BLaER1 treated with 17β-estradiol and CSF1 and Interleukin-3, amounts not matched to agents 10 nM and 100 nM (cell line): ENCODE data around the gene VPS52.

ENCODE experiments used
- H3K27ac ChIP-seq, 11 experiments: shearing (Covaris generic); formaldehyde crosslinking; 2 replicates each; pipeline ENCODE4 v1.8.1; 2022
- H3K27me3 ChIP-seq, 11 experiments: shearing (Covaris generic); formaldehyde crosslinking; 2 replicates each; pipeline ENCODE4 v1.8.1; 2022
- H3K36me3 ChIP-seq, 11 experiments: shearing (Covaris generic); formaldehyde crosslinking; 2 replicates each; pipeline ENCODE4 v1.8.1; 2022
- H3K4me1 ChIP-seq, 10 experiments: shearing (Covaris generic); formaldehyde crosslinking; 2 replicates each; pipeline ENCODE4 v1.8.1; 2022
- H3K4me2 ChIP-seq, 11 experiments: shearing (Covaris generic); formaldehyde crosslinking; 2 replicates each; pipeline ENCODE4 v1.8.1; 2022
- H3K4me3 ChIP-seq, 10 experiments: shearing (Covaris generic); formaldehyde crosslinking; 2 replicates each; pipeline ENCODE4 v1.8.1; 2022
- H3K9ac ChIP-seq, 11 experiments: shearing (Covaris generic); formaldehyde crosslinking; 2 replicates each; pipeline ENCODE4 v1.8.1; 2022
- H3K9me3 ChIP-seq, 11 experiments: shearing (Covaris generic); formaldehyde crosslinking; replicated peaks in 1 of 11; 2 replicates each; pipeline ENCODE4 v1.8.1; 2022
- H4K20me1 ChIP-seq, 11 experiments: shearing (Covaris generic); formaldehyde crosslinking; 2 replicates each; pipeline ENCODE4 v1.8.1; 2022
- Cebpa-rat ChIP-seq, 11 experiments: shearing (Covaris generic); IDR thresholded peaks; 2 replicates each; pipeline ENCODE4 v1.8.1; 2022

The VPS52 gene

DNA sequence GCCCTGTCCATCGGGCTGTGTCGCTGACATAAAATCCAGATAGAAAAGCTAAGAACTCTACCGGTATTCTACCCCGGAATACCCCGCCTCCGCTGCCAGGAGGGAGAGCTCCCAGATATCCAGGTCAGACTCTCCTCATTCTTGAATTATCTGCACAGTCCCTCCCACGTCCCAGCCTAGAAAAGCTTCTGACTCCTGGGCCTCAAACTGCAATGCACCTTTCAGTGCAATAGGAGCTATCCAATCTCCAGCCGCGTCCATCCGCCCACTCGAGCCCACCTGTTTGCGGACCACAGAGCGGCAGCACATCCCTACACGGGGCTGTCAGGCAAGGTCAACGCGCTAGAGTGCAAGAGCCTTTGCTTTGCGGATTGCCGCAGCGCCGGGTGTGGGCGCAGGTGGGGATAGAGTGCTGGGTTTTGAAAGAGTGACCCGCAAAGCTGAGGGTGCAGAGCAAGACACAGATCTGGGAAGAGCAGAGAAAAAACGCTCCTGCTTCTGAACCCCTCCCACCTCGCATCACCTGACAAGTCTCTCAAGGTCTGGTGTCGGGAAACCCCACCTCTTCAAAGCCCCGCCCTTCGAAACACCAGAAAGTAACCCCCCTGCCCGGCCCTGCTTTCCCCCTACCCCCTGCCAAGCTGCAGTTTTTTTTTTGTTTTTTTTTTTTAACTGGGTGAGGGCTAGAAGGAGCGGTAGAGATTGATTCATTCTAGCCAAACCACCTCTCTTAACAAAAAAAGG lies 40.9 kb upstream of the VPS52 start:
- Histone ChIP-seq H3K27me3 (no peaks in the 10 kb centered on the region), H3K9ac (peak overlapping the region; percentile 90 to 97 (median 92)), H3K4me2 (peak overlapping the region; percentile 85 to 100 (median 98)), H3K9me3 (no peaks in the 10 kb centered on the region), H4K20me1 (peaks cover 38 to 67% (median 53%) of the 10 kb centered on the region in 11 experiments; a peak in 21 of 22 replicates), H3K27ac (peak overlapping the region; percentile 88 to 99 (median 95)), H3K4me3 (peak overlapping the region; percentile 75 to 91 (median 84)), H3K4me1 (peaks cover 41 to 51% (median 48%) of the 10 kb centered on the region in 10 experiments), H3K36me3 (peaks cover 24 to 54% (median 44%) of the 10 kb centered on the region in 11 experiments)
- TF ChIP-seq Cebpa-rat (IDR thresholded peaks at IDR 0.05): no peak

GRCh38 chr6:33306356-33306755 lies 34.7 kb upstream of the VPS52 start:
- no peaks in the 10 kb centered on the region for H3K27me3 ChIP-seq
- peaks cover 16 to 61% (median 26%) of the 10 kb centered on the region in 10 experiments for H3K4me1 ChIP-seq
- H3K4me3 ChIP-seq: no peak overlapping the region
- no peak overlapping the region for H3K9ac ChIP-seq
- no peak overlapping the region for H3K27ac ChIP-seq
- peaks cover 73 to 100% (median 97%) of the 10 kb centered on the region in 11 experiments for H3K36me3 ChIP-seq
- no peaks in the 10 kb centered on the region for H3K9me3 ChIP-seq
- peaks cover 31 to 100% (median 79%) of the 10 kb centered on the region in 11 experiments for H4K20me1 ChIP-seq
- TF ChIP-seq Cebpa-rat (IDR thresholded peaks at IDR 0.05): no peak
- peak overlapping the region in 9 of 11 experiments; percentile 7 to 61 (median 29); a peak in 13 of 22 replicates for H3K4me2 ChIP-seq

DNA sequence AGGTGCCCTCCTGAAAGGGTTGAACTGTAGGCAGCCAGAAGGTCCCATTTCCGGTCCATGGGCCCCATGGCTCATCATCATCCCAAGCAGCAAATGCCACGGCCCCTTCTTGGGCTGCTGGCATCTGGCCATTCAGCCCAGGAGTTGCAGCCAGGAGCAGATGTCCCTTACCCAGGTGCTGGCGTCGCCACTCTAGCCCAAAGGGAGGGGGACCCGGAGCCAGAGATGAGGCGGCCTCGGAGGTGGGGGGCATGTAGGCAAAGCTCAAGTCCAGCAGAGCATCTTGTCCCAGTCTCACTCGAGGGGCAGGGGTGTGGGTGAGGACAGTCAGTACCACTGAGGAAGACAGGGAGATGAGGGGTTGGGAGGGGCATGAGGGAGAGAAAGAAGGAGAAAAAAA lies 33.4 kb upstream of the VPS52 start:
- no peak for TF ChIP-seq Cebpa-rat (IDR thresholded peaks at IDR 0.05)
- Histone ChIP-seq H3K4me3 (no peak overlapping the region), H3K9me3 (no peaks in the 10 kb centered on the region), H3K36me3 (peaks cover 62 to 95% (median 90%) of the 10 kb centered on the region in 11 experiments), H3K4me2 (peak overlapping the region in 1 of 11 experiments; percentile 40; a peak in 1 of 22 replicates), H3K27me3 (no peaks in the 10 kb centered on the region), H3K9ac (0 out of 22 replicates have a peak overlapping the region, but pooled peaks of 2 of the 11 experiments have one; percentile 38 to 41), H3K4me1 (peaks cover 27 to 63% (median 33%) of the 10 kb centered on the region in 10 experiments), H4K20me1 (peaks cover 20 to 100% (median 66%) of the 10 kb centered on the region in 11 experiments), H3K27ac (no peak overlapping the region)

DNA sequence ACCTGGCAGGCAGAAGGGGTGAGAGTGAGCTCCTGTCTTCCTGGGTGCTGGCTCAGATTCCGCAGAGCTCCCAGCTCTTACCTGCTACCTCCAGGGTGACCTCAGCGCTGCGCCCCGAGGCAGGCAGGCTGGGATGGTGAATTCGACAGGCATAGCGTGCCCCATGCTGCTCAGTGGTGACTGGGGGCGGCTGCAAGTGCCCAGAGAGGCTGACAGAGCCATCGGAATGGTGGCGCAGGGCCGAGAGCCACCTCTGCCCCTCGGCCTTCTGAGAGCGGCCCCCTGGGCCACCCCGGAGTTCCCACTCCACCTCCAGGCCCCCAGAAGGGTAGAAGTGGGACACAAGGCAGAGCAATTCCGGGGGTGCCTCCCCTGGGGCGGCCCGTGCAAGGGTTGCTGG lies 32.5 kb upstream of the VPS52 start:
- Histone ChIP-seq H3K4me2 (no peak overlapping the region), H3K36me3 (peaks cover 58 to 87% (median 82%) of the 10 kb centered on the region in 11 experiments), H3K9ac (peak overlapping the region in 3 of 11 experiments; percentile 10 to 50 (median 38); a peak in 3 of 22 replicates), H3K4me1 (peaks cover 29 to 63% (median 36%) of the 10 kb centered on the region in 10 experiments), H3K4me3 (no peak overlapping the region), H3K27ac (0 out of 22 replicates have a peak overlapping the region, but pooled peaks of 1 of the 11 experiments have one; percentile 5), H3K27me3 (no peaks in the 10 kb centered on the region), H4K20me1 (peaks cover 20 to 95% (median 58%) of the 10 kb centered on the region in 11 experiments), H3K9me3 (no peaks in the 10 kb centered on the region)
- TF ChIP-seq Cebpa-rat (IDR thresholded peaks at IDR 0.05): no peak

DNA sequence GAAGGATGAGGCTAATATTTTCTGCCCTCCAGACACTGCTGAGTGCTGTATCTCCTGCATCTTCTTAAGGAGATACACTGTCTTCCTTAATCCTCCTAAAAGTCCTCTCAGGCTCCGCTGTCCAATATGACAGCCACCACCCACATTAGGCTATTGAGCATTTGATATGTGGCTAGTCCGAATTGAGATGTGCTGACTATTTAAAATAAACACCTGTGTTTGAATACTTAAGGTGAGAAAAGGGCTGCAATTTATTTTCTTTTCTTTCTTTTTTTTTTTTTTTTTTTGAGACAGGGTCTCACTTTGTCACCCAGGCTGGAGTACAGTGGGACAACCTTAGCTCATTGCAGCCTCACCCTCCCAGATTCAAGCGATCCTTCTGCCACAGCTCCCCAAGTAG lies 30.2 kb upstream of the VPS52 start:
- Histone ChIP-seq H3K4me1 (peaks cover 34 to 68% (median 44%) of the 10 kb centered on the region in 10 experiments), H3K36me3 (peaks cover 49 to 64% (median 60%) of the 10 kb centered on the region in 11 experiments), H3K27ac (no peak overlapping the region), H3K9me3 (no peaks in the 10 kb centered on the region), H3K27me3 (no peaks in the 10 kb centered on the region), H3K4me3 (peak overlapping the region in 1 of 10 experiments; percentile 76; a peak in 1 of 20 replicates), H3K4me2 (peak overlapping the region in 10 of 11 experiments; percentile 84 to 99 (median 96); a peak in 13 of 22 replicates), H4K20me1 (peaks cover 13 to 71% (median 37%) of the 10 kb centered on the region in 11 experiments; a peak in 21 of 22 replicates), H3K9ac (peak overlapping the region in 5 of 11 experiments; percentile 35 to 99 (median 88); a peak in 4 of 22 replicates)
- no peak for TF ChIP-seq Cebpa-rat (IDR thresholded peaks at IDR 0.05)

DNA sequence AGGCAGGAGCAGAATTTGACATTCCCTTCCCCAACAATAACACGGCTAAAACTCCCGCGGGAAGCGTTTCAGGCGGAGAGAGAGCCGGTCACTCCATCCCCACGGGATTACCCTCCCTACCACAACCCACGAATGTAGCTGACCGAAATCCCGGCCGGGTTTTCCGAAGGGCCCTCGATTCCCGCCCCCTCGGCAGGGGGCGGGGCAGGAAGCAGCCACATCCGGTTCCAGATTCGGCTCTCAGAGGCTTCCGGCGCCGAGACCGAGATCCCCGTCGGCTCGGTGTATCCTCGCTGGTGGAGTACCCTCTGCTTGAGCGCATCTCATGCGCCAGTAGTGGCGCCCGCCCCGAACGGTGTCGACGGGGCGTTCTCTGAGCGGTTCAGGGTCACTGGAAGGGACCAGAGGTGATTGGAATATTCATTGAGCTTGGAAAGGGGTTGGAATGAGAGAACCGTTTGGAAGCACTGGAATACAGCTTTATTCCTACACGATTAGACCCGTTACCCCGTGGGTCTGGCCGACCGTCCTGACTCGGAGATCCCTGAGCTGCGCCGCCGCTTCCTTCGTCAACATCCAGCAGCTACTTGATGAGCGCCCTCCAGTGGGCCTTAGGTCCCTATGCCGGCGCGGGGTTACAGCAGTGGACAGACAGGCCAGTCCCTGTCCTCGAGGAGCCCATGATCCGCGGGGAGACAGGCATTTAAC lies 27.7 kb upstream of the VPS52 start:
- H3K9ac ChIP-seq: peak overlapping the region; percentile 88 to 99 (median 94)
- peak overlapping the region; percentile 66 to 83 (median 76) for H3K4me3 ChIP-seq
- peak overlapping the region; percentile 86 to 99 (median 98) for H3K27ac ChIP-seq
- H4K20me1 ChIP-seq: peaks cover 0 to 58% (median 13%) of the 10 kb centered on the region in 11 experiments; a peak in 19 of 22 replicates
- no peaks in the 10 kb centered on the region for H3K27me3 ChIP-seq
- no peaks in the 10 kb centered on the region for H3K9me3 ChIP-seq
- no peak for TF ChIP-seq Cebpa-rat (IDR thresholded peaks at IDR 0.05)
- H3K4me1 ChIP-seq: peaks cover 33 to 72% (median 40%) of the 10 kb centered on the region in 10 experiments
- H3K4me2 ChIP-seq: peak overlapping the region; percentile 84 to 99 (median 95)
- peaks cover 51 to 64% (median 59%) of the 10 kb centered on the region in 11 experiments for H3K36me3 ChIP-seq

DNA sequence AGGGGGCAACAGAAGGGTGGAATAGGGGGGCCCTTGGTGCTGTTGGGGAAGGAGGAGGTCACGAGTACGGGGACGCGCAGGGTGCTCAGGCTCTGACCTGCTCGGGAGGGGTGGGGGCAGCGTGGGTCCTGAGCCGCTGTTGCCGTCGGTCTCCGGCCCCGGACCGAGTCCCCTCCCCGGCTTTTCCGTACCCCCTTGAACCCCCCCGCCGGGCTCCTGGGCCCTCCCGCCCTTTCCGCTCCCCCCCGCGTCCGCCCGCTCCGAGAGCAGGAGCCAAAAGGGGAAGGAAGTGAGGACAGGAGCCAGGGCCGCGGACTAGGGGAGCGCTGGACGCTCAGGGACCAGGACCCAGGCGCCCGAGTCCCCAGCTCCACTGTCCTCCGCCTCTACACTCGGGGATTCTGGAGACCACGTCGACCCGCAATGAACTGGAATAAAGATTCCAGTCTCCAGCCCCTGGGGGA lies 27.1 kb upstream of the VPS52 start, which contains the start of gene RGL2:
RGL2 (minus strand) TSS at position 170 of the 464 bp plus-strand sequence. CDS start 332 bp downstream, outside the sequence.
- H3K4me3 ChIP-seq: peak within 1 kb of the TSS; percentile 66 to 83 (median 76)
- TF ChIP-seq Cebpa-rat (IDR thresholded peaks at IDR 0.05): no peak
- peaks cover 33 to 72% (median 40%) of the 10 kb centered on the region in 10 experiments for H3K4me1 ChIP-seq
- H4K20me1 ChIP-seq: peaks cover 0 to 58% (median 8%) of the 10 kb centered on the region in 11 experiments; a peak in 19 of 22 replicates
- peaks cover 51 to 64% (median 58%) of the 10 kb centered on the region in 11 experiments for H3K36me3 ChIP-seq
- peak within 1 kb of the TSS; percentile 86 to 99 (median 98) for H3K27ac ChIP-seq
- peak within 1 kb of the TSS; percentile 88 to 99 (median 94) for H3K9ac ChIP-seq
- no peaks in the 10 kb centered on the region for H3K27me3 ChIP-seq
- peak within 1 kb of the TSS; percentile 84 to 99 (median 96) for H3K4me2 ChIP-seq
- no peaks in the 10 kb centered on the region for H3K9me3 ChIP-seq

DNA sequence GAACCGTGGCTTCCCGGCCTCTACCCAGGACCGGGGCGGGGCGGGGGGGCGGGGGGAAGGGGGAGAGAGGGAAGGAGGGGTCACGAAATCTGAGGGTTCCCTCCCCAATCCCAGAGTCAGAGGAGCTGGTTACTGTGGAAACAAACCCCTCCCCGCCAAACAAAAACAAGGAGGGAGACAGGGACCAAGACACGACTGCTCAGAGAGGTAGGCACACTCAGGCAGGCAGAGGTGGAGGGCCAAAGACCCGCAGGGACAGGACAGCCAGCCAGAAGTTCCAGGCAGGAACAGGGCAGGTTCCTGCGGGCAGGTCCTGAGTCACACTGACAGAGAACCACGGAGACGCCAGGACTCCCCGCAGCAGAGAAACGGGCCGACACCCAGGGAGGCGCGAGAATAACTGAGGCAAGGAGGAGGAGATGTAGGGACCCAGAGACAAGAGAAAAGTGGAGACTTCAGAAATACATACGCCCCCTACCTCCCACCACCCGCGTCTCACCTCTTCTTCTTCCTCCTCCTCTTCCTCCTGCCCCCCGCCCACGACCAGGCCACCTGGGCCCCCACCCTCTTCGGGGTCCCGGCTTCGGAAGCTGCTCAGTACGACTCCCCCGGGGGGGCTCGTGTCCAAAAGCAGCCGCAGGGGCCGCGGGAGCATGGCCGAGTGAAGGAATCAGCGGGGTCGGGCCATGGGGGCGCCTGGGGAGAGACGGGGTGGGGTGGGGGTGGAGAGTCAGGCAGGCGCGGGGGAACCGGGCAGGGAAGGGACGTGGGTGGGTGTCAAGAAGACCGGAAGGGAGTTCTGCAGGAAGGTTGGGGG lies 26.5 kb upstream of the VPS52 start:
- Histone ChIP-seq H3K4me3 (peak overlapping the region; percentile 66 to 83 (median 76)), H4K20me1 (peaks cover 0 to 58% (median 12%) of the 10 kb centered on the region in 11 experiments; a peak in 13 of 22 replicates)
- no peak for TF ChIP-seq Cebpa-rat (IDR thresholded peaks at IDR 0.05)

More for the DNA sequence above, 26.5 kb upstream of the VPS52 start:
- Histone ChIP-seq H3K27ac (peak overlapping the region; percentile 86 to 99 (median 98)), H3K4me2 (peak overlapping the region; percentile 84 to 99 (median 96)), H3K9ac (peak overlapping the region; percentile 88 to 99 (median 94)), H3K36me3 (peaks cover 51 to 64% (median 58%) of the 10 kb centered on the region in 11 experiments), H3K27me3 (no peaks in the 10 kb centered on the region), H3K4me1 (peaks cover 33 to 72% (median 40%) of the 10 kb centered on the region in 10 experiments), H3K9me3 (no peaks in the 10 kb centered on the region)
